HepG2 (cell line): ENCODE measurements around the gene PDE4C. TPM values are rescaled to one million over a fixed set of nuclear protein-coding genes. Genes with fewer than 3 reads are reported as not detected.

Source experiments
- ATAC-seq: fragments of 200-7000 bp; cut with Tn5 transposase; 3 replicates; pipeline ENCODE4 v1.9.1; 2020; ENCODE audit warnings: mild to moderate bottlenecking, moderate library complexity
- BruUV-seq: library from RNA; stranded (reverse); fragments of 400-500 nt; replicated peaks from 2 replicates; lab custom pipeline; 2021; lab: Mats Ljungman, UMichigan
- CTCF ChIA-PET: fragments of 300-600 bp; formaldehyde crosslinking; extraction: SDS; loops from one replicate; lab custom pipeline; 2021; ENCODE audit warnings: low total read pairs, inconsistent platforms, low intra/inter-chr PET ratio; lab: Yijun Ruan, JAX
- POLR2A ChIA-PET: fragments of 350-600 bp; sonication (Branson Sonifier 250); formaldehyde crosslinking; loops from one replicate; lab custom pipeline; 2020; ENCODE audit warnings: antibody characterized with exemption, inconsistent platforms; lab: Yijun Ruan, JAX
- DNase-seq: peaks from one replicate; pipeline ENCODE4 v3.0.0-alpha.2; 2015; ENCODE audit warnings: low spot score
- FAIRE-seq: peaks from 3 replicates; lab custom pipeline; 2011; peaks lifted over from hg19 to GRCh38; lab: Jason Lieb, UNC
- H2AFZ ChIP-seq: one replicate; pipeline ENCODE4 v1.6.1; 2011; ENCODE audit warnings: low read length, inconsistent platforms
- H3K27ac ChIP-seq: fragments of 300-600 bp; 3 replicates; pipeline ENCODE4 v1.8.0; 2011; ENCODE audit warnings: mixed run types, mild to moderate bottlenecking, mixed read lengths, low read length, inconsistent platforms; ENCODE audit not compliant: insufficient read depth; ENCODE audit errors: extremely low read length
- H3K27me3 ChIP-seq, 2 experiments: fragments of 200-600 bp in 1 of 2; 2 replicates in 1 of 2; 3 replicates in 1 of 2; pipeline versions ENCODE4 v1.6.0 to v1.8.0; 2011; ENCODE audit warnings: low read length in 2 of 2, mild to moderate bottlenecking in 2 of 2, moderate library complexity in 2 of 2, inconsistent platforms in 1 of 2; ENCODE audit not compliant: insufficient read depth in 2 of 2, control insufficient read depth in 1 of 2
- H3K36me3 ChIP-seq, 2 experiments: fragments of 200-600 bp in 1 of 2; replicated peaks in 1 of 2; 2 replicates in 1 of 2; 3 replicates in 1 of 2; pipeline versions ENCODE4 v1.5.1 to v1.8.0; 2011; ENCODE audit warnings: low read length in 2 of 2, inconsistent platforms in 1 of 2; ENCODE audit not compliant: insufficient read depth in 2 of 2, control insufficient read depth in 1 of 2
- H3K4me1 ChIP-seq: 2 replicates; pipeline ENCODE4 v1.5.1; 2012; ENCODE audit warnings: low read length, inconsistent platforms; ENCODE audit not compliant: insufficient read depth
- H3K4me2 ChIP-seq: 2 replicates; pipeline ENCODE4 v1.6.0; 2011; ENCODE audit warnings: low read depth, low read length, inconsistent platforms
- H3K4me3 ChIP-seq, 3 experiments: fragments of 200-600 bp in 1 of 3; sonication (generic), shearing (Covaris generic) in 1 of 3; replicated peaks in 1 of 3; 2 replicates each; pipeline ENCODE4 v1.5.1; 2011 to 2016; ENCODE audit warnings: low read length in 3 of 3, inconsistent platforms in 2 of 3, low read depth in 2 of 3, mild to moderate bottlenecking in 2 of 3, control low read depth in 1 of 3, mixed read lengths in 1 of 3; ENCODE audit not compliant: insufficient read depth in 1 of 3
- H3K79me2 ChIP-seq: one replicate; pipeline ENCODE4 v1.6.1; 2011; ENCODE audit warnings: low read length, inconsistent platforms; ENCODE audit not compliant: insufficient read depth
- H3K9ac ChIP-seq: 2 replicates; pipeline ENCODE4 v1.6.0; 2011; ENCODE audit warnings: mild to moderate bottlenecking, low read depth, low read length, inconsistent platforms; ENCODE audit not compliant: insufficient read depth
- H3K9me3 ChIP-seq: 2 replicates; pipeline ENCODE4 v1.5.1; 2012; ENCODE audit warnings: mild to moderate bottlenecking, low read length
- H4K20me1 ChIP-seq: 2 replicates; pipeline ENCODE4 v1.6.0; 2011; ENCODE audit warnings: inconsistent platforms, mild to moderate bottlenecking, low read length, moderate library complexity; ENCODE audit not compliant: insufficient read depth
- ADNP ChIP-seq: sonication (generic); formaldehyde crosslinking; IDR thresholded peaks from 2 replicates; pipeline ENCODE4 v1.4.0; 2020; ENCODE audit warnings: missing genetic modification reagents
- GLI4 ChIP-seq: sonication (generic); formaldehyde crosslinking; IDR thresholded peaks from 2 replicates; pipeline ENCODE4 v1.5.1; 2020; ENCODE audit warnings: missing genetic modification reagents, mild to moderate bottlenecking, moderate library complexity, borderline replicate concordance
- NFE2L2 ChIP-seq: fragments of 150-350 bp; IDR thresholded peaks from 2 replicates; pipeline ENCODE4 v1.6.1; 2014; ENCODE audit warnings: low read length
- NFKBIZ ChIP-seq: IDR thresholded peaks from 2 replicates; pipeline ENCODE4 v1.6.1; 2018; ENCODE audit warnings: missing genetic modification reagents, missing compliant biosample characterization
- PAWR ChIP-seq: sonication (generic); formaldehyde crosslinking; IDR thresholded peaks from 2 replicates; pipeline ENCODE4 v1.4.0; 2020; ENCODE audit warnings: missing genetic modification reagents, mild to moderate bottlenecking, borderline replicate concordance
- REPIN1 ChIP-seq: sonication (generic); formaldehyde crosslinking; IDR thresholded peaks from 2 replicates; pipeline ENCODE4 v1.8.0; 2022; ENCODE audit warnings: missing genetic modification reagents, low read depth, mild to moderate bottlenecking, borderline replicate concordance
- ZNF17 ChIP-seq: sonication (generic); formaldehyde crosslinking; IDR thresholded peaks from 2 replicates; pipeline ENCODE4 v1.5.0; 2020; ENCODE audit warnings: mild to moderate bottlenecking, missing genetic modification reagents
- WGBS: methylation state at CpG from one replicate; pipeline ENCODE4 v1.1.6; 2017; ENCODE audit warnings: low lambda C conversion rate; 5-methylcytosine and 5-hydroxymethylcytosine counted together
- in situ Hi-C: cut with HindIII; loops from 2 replicates; pipeline ENCODE4 v1.10.0; 2017; ENCODE audit warnings: low pct_unique_long_range_greater_than_20kb; ENCODE audit not compliant: extremely low pct_ligation_motif_present
- intact Hi-C: fragments of 100-400 bp; cut with micrococcal nuclease; formaldehyde crosslinking; loops from one replicate; pipeline ENCODE4 v1.10.0; 2022; ENCODE audit not compliant: unreplicated experiment
- polyA plus RNA-seq, 8 experiments: library from polyadenylated mRNA; depleted of rRNA in 3 of 8; stranded (reverse) in 7 of 8; unstranded in 1 of 8; fragments of >200 nt; fragmentation: Illumina TruSeq in 4 of 8; extraction: Trizol in 4 of 8; gene quantifications; 2 replicates each; pipeline versions ENCODE4 v1.2.1 to v1.2.3, GENCODE V29; 2011 to 2016; ENCODE audit warnings: low read depth in 4 of 8, missing spikeins in 1 of 8, mixed read lengths in 1 of 8; ENCODE audit not compliant: insufficient read depth in 1 of 8
- total RNA-seq, 5 experiments: library from RNA; depleted of rRNA; stranded (reverse); fragments of >200 nt; fragmentation: Illumina TruSeq; extraction: Trizol; gene quantifications; 2 replicates each; pipeline ENCODE4 v1.2.3, GENCODE V29; 2016; ENCODE audit warnings: low read depth in 1 of 5
- TF ChIP-seq, protein P1 (sequence below): fragments of 450-650 bp; IDR thresholded peaks from 2 replicates; pipeline ENCODE4 v1.6.1; 2017
- TF ChIP-seq, protein P2 (sequence below): sonication (generic); formaldehyde crosslinking; IDR thresholded peaks from 2 replicates; pipeline ENCODE4 v1.4.0; 2020; ENCODE audit warnings: missing genetic modification reagents, borderline replicate concordance
- TF ChIP-seq, protein P3 (sequence below): sonication (generic); formaldehyde crosslinking; IDR thresholded peaks from 2 replicates; pipeline ENCODE4 v1.8.0; 2022; ENCODE audit warnings: mild to moderate bottlenecking, missing genetic modification reagents, moderate library complexity
- TF ChIP-seq, protein P4 (sequence below): sonication (generic); formaldehyde crosslinking; IDR thresholded peaks from 2 replicates; pipeline ENCODE4 v1.5.0; 2020; ENCODE audit warnings: mild to moderate bottlenecking, missing genetic modification reagents

Gene PDE4C
- total and polyA plus RNA-seq, 2 of the 13 experiments (the other 11 are each of a cell fraction or from before 2014, with no cell fraction given): 1.4 to 14.0 TPM

DNA sequence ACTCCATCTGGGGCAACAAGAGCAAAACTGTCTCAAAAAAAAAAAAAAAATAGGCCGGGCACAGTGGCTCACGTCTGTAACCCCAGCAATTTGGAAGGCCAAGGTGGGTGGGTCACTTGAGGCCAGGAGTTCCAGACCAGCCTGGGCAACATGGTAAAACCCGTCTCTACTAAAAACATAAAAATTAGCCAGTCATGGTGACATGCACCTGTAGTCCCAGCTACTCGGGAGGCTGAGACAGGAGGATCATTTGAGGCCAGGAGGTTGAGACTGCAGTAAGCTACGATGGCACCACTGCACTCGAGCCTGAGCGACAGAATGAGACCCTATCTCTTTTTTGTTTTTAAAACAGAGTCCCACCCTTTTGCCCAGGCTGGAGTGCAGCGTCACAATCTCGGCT is 44.1 kb upstream of the PDE4C start:
- H2AFZ ChIP-seq: no peak overlapping the region
- H3K9ac ChIP-seq: no peak overlapping the region
- H4K20me1 ChIP-seq: peaks cover 3% of the 10 kb centered on the region; the same call in 1 of the 2 replicates
- no peak for DNase-seq
- CTCF ChIA-PET: no interaction called here
- TF ChIP-seq NFKBIZ (CRISPR knock-in tag) (no peak), ADNP (CRISPR knock-in tag) (no peak), ZNF17 (CRISPR knock-in tag) (no peak), REPIN1 (CRISPR knock-in tag) (no peak), GLI4 (CRISPR knock-in tag) (no peak), NFE2L2 (peak; percentile 11; the same call in 1 of the 2 replicates), PAWR (CRISPR knock-in tag) (no peak)
- TF ChIP-seq, protein P1, sequence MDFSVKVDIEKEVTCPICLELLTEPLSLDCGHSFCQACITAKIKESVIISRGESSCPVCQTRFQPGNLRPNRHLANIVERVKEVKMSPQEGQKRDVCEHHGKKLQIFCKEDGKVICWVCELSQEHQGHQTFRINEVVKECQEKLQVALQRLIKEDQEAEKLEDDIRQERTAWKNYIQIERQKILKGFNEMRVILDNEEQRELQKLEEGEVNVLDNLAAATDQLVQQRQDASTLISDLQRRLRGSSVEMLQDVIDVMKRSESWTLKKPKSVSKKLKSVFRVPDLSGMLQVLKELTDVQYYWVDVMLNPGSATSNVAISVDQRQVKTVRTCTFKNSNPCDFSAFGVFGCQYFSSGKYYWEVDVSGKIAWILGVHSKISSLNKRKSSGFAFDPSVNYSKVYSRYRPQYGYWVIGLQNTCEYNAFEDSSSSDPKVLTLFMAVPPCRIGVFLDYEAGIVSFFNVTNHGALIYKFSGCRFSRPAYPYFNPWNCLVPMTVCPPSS: no peak
- TF ChIP-seq, protein P2, sequence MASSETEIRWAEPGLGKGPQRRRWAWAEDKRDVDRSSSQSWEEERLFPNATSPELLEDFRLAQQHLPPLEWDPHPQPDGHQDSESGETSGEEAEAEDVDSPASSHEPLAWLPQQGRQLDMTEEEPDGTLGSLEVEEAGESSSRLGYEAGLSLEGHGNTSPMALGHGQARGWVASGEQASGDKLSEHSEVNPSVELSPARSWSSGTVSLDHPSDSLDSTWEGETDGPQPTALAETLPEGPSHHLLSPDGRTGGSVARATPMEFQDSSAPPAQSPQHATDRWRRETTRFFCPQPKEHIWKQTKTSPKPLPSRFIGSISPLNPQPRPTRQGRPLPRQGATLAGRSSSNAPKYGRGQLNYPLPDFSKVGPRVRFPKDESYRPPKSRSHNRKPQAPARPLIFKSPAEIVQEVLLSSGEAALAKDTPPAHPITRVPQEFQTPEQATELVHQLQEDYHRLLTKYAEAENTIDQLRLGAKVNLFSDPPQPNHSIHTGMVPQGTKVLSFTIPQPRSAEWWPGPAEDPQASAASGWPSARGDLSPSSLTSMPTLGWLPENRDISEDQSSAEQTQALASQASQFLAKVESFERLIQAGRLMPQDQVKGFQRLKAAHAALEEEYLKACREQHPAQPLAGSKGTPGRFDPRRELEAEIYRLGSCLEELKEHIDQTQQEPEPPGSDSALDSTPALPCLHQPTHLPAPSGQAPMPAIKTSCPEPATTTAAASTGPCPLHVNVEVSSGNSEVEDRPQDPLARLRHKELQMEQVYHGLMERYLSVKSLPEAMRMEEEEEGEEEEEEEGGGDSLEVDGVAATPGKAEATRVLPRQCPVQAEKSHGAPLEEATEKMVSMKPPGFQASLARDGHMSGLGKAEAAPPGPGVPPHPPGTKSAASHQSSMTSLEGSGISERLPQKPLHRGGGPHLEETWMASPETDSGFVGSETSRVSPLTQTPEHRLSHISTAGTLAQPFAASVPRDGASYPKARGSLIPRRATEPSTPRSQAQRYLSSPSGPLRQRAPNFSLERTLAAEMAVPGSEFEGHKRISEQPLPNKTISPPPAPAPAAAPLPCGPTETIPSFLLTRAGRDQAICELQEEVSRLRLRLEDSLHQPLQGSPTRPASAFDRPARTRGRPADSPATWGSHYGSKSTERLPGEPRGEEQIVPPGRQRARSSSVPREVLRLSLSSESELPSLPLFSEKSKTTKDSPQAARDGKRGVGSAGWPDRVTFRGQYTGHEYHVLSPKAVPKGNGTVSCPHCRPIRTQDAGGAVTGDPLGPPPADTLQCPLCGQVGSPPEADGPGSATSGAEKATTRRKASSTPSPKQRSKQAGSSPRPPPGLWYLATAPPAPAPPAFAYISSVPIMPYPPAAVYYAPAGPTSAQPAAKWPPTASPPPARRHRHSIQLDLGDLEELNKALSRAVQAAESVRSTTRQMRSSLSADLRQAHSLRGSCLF (CRISPR knock-in tag): no peak
- TF ChIP-seq, protein P3, sequence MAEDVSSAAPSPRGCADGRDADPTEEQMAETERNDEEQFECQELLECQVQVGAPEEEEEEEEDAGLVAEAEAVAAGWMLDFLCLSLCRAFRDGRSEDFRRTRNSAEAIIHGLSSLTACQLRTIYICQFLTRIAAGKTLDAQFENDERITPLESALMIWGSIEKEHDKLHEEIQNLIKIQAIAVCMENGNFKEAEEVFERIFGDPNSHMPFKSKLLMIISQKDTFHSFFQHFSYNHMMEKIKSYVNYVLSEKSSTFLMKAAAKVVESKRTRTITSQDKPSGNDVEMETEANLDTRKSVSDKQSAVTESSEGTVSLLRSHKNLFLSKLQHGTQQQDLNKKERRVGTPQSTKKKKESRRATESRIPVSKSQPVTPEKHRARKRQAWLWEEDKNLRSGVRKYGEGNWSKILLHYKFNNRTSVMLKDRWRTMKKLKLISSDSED (CRISPR knock-in tag): no peak
- TF ChIP-seq, protein P4, sequence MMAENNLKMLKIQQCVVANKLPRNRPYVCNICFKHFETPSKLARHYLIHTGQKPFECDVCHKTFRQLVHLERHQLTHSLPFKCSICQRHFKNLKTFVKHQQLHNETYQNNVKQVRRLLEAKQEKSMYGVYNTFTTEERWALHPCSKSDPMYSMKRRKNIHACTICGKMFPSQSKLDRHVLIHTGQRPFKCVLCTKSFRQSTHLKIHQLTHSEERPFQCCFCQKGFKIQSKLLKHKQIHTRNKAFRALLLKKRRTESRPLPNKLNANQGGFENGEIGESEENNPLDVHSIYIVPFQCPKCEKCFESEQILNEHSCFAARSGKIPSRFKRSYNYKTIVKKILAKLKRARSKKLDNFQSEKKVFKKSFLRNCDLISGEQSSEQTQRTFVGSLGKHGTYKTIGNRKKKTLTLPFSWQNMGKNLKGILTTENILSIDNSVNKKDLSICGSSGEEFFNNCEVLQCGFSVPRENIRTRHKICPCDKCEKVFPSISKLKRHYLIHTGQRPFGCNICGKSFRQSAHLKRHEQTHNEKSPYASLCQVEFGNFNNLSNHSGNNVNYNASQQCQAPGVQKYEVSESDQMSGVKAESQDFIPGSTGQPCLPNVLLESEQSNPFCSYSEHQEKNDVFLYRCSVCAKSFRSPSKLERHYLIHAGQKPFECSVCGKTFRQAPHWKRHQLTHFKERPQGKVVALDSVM (CRISPR knock-in tag): 0 out of 2 replicates have a peak, but pooled peaks have one; percentile 12
- TF ChIP-seq, all 625 proteins: peak for 2
- in situ Hi-C loops (loop anchor here (10.0 kb wide), 1 partner anchor 144 kb away; the partner anchor contains the start of gene SSBP4), intact Hi-C loops (no loop called here)
- Histone ChIP-seq H3K4me1 (peaks cover 27% of the 10 kb centered on the region), H3K9me3 (no peaks in the 10 kb centered on the region), H3K4me2 (no peak overlapping the region), H3K4me3 (no peak overlapping the region), H3K36me3 (no peaks in the 10 kb centered on the region), H3K27me3 (no peaks in the 10 kb centered on the region), H3K79me2 (no peaks in the 10 kb centered on the region), H3K27ac (no peak overlapping the region)
- POLR2A ChIA-PET: no interaction called here
- BruUV-seq: no TSS peak
- 77% methylated on average over 9 of the region's 9 CpGs for WGBS
- no peak for FAIRE-seq
- no peak for ATAC-seq
